DOHH2 (cell line): ENCODE measurements around the gene MOB1A.
"Not testable (repeated sequence)": the region's sequence is repeated elsewhere in the genome, so short reads cannot be mapped to it uniquely, and the experiment has no call there.

ENCODE experiments used
- H3F3A ChIP-seq: fragments of 200-600 bp; sonication (generic), shearing (Covaris generic); 2 replicates; pipeline ENCODE4 v1.6.0; 2016; ENCODE audit warnings: antibody characterized with exemption, mild to moderate bottlenecking; ENCODE audit not compliant: control insufficient read depth, insufficient read depth
- H3K27ac ChIP-seq: fragments of 200-600 bp; sonication (generic); 2 replicates; pipeline ENCODE4 v1.5.1; 2014; ENCODE audit warnings: low read depth, mild to moderate bottlenecking, low read length, moderate library complexity
- H3K27me3 ChIP-seq: fragments of 200-600 bp; sonication (generic); 2 replicates; pipeline ENCODE4 v1.6.1; 2014; ENCODE audit warnings: mild to moderate bottlenecking, low read length, mixed read lengths; ENCODE audit not compliant: control insufficient read depth
- H3K36me3 ChIP-seq: fragments of 200-600 bp; sonication (generic); 2 replicates; pipeline ENCODE4 v1.6.1; 2014; ENCODE audit warnings: mild to moderate bottlenecking, low read length, moderate library complexity, mixed read lengths; ENCODE audit not compliant: control insufficient read depth
- H3K4me1 ChIP-seq: fragments of 200-600 bp; sonication (generic); 2 replicates; pipeline ENCODE4 v1.6.1; 2014; ENCODE audit warnings: mild to moderate bottlenecking, low read length, mixed read lengths; ENCODE audit not compliant: control insufficient read depth
- H3K4me2 ChIP-seq: fragments of 200-600 bp; sonication (generic); 2 replicates; pipeline ENCODE4 v1.6.0; 2014; ENCODE audit warnings: mild to moderate bottlenecking, low read length, moderate library complexity
- H3K4me3 ChIP-seq: fragments of 200-600 bp; sonication (generic); 2 replicates; pipeline ENCODE4 v1.5.1; 2014; ENCODE audit warnings: mild to moderate bottlenecking, low read length, mixed read lengths
- H3K79me2 ChIP-seq: fragments of 200-600 bp; sonication (generic); 2 replicates; pipeline ENCODE4 v1.6.1; 2014; ENCODE audit warnings: mild to moderate bottlenecking, low read length, mixed read lengths; ENCODE audit not compliant: control insufficient read depth
- H3K9me2 ChIP-seq: fragments of 200-600 bp; sonication (generic); replicated peaks from 2 replicates; pipeline ENCODE4 v1.6.1; 2014; ENCODE audit warnings: mild to moderate bottlenecking, low read length, mixed read lengths; ENCODE audit not compliant: control insufficient read depth
- H3K9me3 ChIP-seq: fragments of 200-600 bp; sonication (generic); 2 replicates; pipeline ENCODE4 v1.6.1; 2014; ENCODE audit warnings: antibody characterized with exemption, low read length, mixed read lengths; ENCODE audit not compliant: control insufficient read depth, insufficient read depth
- H4K20me1 ChIP-seq: fragments of 200-600 bp; sonication (generic); 2 replicates; pipeline ENCODE4 v1.6.0; 2014; ENCODE audit warnings: low read depth, mild to moderate bottlenecking, antibody characterized with exemption, low read length, moderate library complexity; ENCODE audit not compliant: control insufficient read depth, insufficient read depth
- CTCF ChIP-seq: fragments of 200-600 bp; sonication (generic); IDR thresholded peaks from one replicate; pipeline ENCODE4 v1.5.1; 2014; ENCODE audit warnings: antibody characterized with exemption, mild to moderate bottlenecking, low read depth, low read length; ENCODE audit not compliant: poor library complexity, severe bottlenecking
- EZH2phosphoT487 ChIP-seq: fragments of 200-600 bp; sonication (generic); IDR thresholded peaks from 2 replicates; pipeline ENCODE4 v1.6.1; 2017; ENCODE audit warnings: borderline replicate concordance, mild to moderate bottlenecking, antibody characterized with exemption, low read length, moderate library complexity, mixed read lengths

The MOB1A gene

GRCh38 chr2:74216642-74217041 is 38.0 kb upstream of the MOB1A start:
- peaks cover 36% of the 10 kb centered on the region for H3F3A ChIP-seq
- no peaks in the 10 kb centered on the region for H3K9me2 ChIP-seq
- no peaks in the 10 kb centered on the region; the same call in 1 of the 2 replicates for H3K79me2 ChIP-seq
- no peaks in the 10 kb centered on the region for H3K4me1 ChIP-seq
- no peaks in the 10 kb centered on the region for H3K27me3 ChIP-seq
- H4K20me1 ChIP-seq, result peaks cover 19% of the 10 kb centered on the region; the same call in 1 of the 2 replicates
- peaks cover 73% of the 10 kb centered on the region for H3K36me3 ChIP-seq
- H3K9me3 ChIP-seq, result no peaks in the 10 kb centered on the region
- no peak for TF ChIP-seq EZH2phosphoT487
- no peak for TF ChIP-seq CTCF
- no peak overlapping the region for H3K4me3 ChIP-seq
- H3K27ac ChIP-seq, result no peak overlapping the region
- no peak overlapping the region for H3K4me2 ChIP-seq

- not testable (repeated sequence) for H3K79me2 ChIP-seq, H3K9me2 ChIP-seq, H3K4me1 ChIP-seq, H3K4me2 ChIP-seq, H3K27me3 ChIP-seq, H3K4me3 ChIP-seq, H3K9me3 ChIP-seq, H3K27ac ChIP-seq
- peaks cover 80% of the 10 kb centered on the region for H3K36me3 ChIP-seq
- peaks cover 32% of the 10 kb centered on the region for H3F3A ChIP-seq
- H4K20me1 ChIP-seq, result peaks cover 19% of the 10 kb centered on the region; the same call in 1 of the 2 replicates
Measured at GRCh38 chr2:74215771-74216170, 37.1 kb upstream of the MOB1A start.

- TF ChIP-seq CTCF (no peak), EZH2phosphoT487 (no peak)
- peaks cover 19% of the 10 kb centered on the region for H3K79me2 ChIP-seq
- H3K36me3 ChIP-seq, result peaks cover 94% of the 10 kb centered on the region
- H3K9me2 ChIP-seq, result no peaks in the 10 kb centered on the region
- no peaks in the 10 kb centered on the region for H3K4me1 ChIP-seq
- H4K20me1 ChIP-seq, result peaks cover 12% of the 10 kb centered on the region; the same call in 1 of the 2 replicates
- no peak overlapping the region for H3K4me3 ChIP-seq
- no peaks in the 10 kb centered on the region for H3K9me3 ChIP-seq
- H3K27me3 ChIP-seq, result no peaks in the 10 kb centered on the region
- no peak overlapping the region for H3K4me2 ChIP-seq
- H3F3A ChIP-seq, result peaks cover 21% of the 10 kb centered on the region
- no peak overlapping the region for H3K27ac ChIP-seq
Measured at GRCh38 chr2:74212702-74213410, 34.2 kb upstream of the MOB1A start.

- Histone ChIP-seq H3K9me3 (no peaks in the 10 kb centered on the region), H3K27ac (no peak overlapping the region), H3K4me3 (no peak overlapping the region), H3K4me1 (peaks cover 27% of the 10 kb centered on the region), H3K4me2 (no peak overlapping the region), H4K20me1 (peaks cover 32% of the 10 kb centered on the region), H3K9me2 (no peaks in the 10 kb centered on the region), H3K27me3 (no peaks in the 10 kb centered on the region), H3K79me2 (peaks cover 85% of the 10 kb centered on the region), H3K36me3 (peaks cover 95% of the 10 kb centered on the region), H3F3A (no peaks in the 10 kb centered on the region; the same call in 1 of the 2 replicates)
- TF ChIP-seq EZH2phosphoT487 (no peak), CTCF (no peak)
Measured at GRCh38 chr2:74206180-74206688, 27.6 kb upstream of the MOB1A start.
